Ectodermal cell (in vitro differentiated cells): Measurements from ENCODE around the gene NSMF.

Experiments
- H3K27ac ChIP-seq: 2 replicates; pipeline ENCODE4 v1.7.0; 2013; ENCODE audit warnings: mild to moderate bottlenecking, low read depth, low read length; ENCODE audit not compliant: insufficient read depth, poor library complexity, severe bottlenecking
- H3K27me3 ChIP-seq: 2 replicates; pipeline ENCODE4 v1.7.0; 2013; ENCODE audit warnings: mild to moderate bottlenecking, low read length; ENCODE audit not compliant: insufficient read depth, control insufficient read depth, poor library complexity, severe bottlenecking
- H3K36me3 ChIP-seq: one replicate; pipeline ENCODE4 v1.7.0; 2013; ENCODE audit warnings: low read length; ENCODE audit not compliant: control insufficient read depth, insufficient read depth
- H3K4me1 ChIP-seq: one replicate; pipeline ENCODE4 v1.7.0; 2013; ENCODE audit warnings: low read length; ENCODE audit not compliant: control insufficient read depth, insufficient read depth
- H3K4me3 ChIP-seq: 2 replicates; pipeline ENCODE4 v1.7.0; 2013; ENCODE audit warnings: low read depth, low read length, control low read depth; ENCODE audit not compliant: insufficient read depth
- H3K9me3 ChIP-seq: 2 replicates; pipeline ENCODE4 v1.7.0; 2013; ENCODE audit warnings: mild to moderate bottlenecking, low read length, moderate library complexity; ENCODE audit not compliant: control insufficient read depth
- WGBS, 2 experiments: methylation state at CpG; one replicate each; pipeline ENCODE4 v1.1.7; 2013; ENCODE audit warnings: missing lambda C conversion rate in 2 of 2; 5-methylcytosine and 5-hydroxymethylcytosine counted together

Gene NSMF

DNA sequence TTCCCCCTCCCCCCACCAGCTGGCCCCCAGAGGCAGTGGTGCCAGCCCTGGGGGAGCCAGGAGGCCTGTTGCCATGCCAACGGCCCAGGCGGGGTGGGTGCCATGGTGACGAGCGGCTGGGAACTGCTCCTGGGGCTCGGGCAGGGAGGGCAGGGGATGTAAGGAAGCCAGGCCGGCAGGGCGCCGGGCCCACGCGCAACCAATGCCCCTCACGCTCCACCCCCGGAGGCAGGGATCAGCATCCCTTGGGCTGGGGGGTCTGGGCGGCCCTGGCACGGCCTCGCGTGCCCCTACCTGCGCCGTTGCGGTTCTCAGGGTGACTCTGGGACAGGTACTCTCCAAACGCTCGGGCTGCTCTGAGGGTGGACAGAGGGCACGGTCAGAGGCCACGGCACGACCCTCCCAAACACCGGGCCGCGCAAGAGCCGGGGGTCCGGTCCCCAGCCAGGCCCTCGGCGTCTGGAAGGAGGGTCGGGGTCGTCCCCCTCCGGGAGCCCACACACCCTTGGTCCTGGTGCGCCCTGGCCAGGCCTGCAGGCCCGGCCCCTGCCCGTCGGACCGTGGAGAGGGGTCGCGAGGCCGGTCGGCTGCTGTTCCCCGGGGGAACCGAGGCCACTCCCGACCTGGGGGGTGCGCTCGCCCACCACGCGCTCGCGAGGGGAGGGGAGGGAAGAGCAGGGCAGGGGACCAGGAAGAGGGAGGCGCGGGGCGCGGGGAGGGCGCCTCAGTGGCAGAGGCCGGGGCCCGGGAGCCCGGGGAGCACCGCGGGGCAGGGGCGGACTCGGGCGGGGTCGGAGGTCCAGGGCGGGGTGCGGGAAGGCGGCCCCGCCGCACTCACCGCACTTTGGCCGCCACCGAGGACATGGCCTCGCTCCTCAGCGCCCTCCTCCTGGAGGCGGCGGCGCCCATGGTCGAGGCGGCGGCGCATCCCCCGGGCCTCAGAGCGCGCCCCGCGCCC is 661 bp downstream of the NSMF start:
- peaks cover 40% of the 10 kb centered on the region for H3K27me3 ChIP-seq
- 15% methylated on average over 88 of the region's 88 CpGs for WGBS, 2 experiments
- H3K36me3 ChIP-seq, result peaks cover 12% of the 10 kb centered on the region
- peak overlapping the region; percentile 50 for H3K4me3 ChIP-seq
- H3K9me3 ChIP-seq, result no peaks in the 10 kb centered on the region
- no peak overlapping the region for H3K27ac ChIP-seq
- H3K4me1 ChIP-seq, result peaks cover 20% of the 10 kb centered on the region

DNA sequence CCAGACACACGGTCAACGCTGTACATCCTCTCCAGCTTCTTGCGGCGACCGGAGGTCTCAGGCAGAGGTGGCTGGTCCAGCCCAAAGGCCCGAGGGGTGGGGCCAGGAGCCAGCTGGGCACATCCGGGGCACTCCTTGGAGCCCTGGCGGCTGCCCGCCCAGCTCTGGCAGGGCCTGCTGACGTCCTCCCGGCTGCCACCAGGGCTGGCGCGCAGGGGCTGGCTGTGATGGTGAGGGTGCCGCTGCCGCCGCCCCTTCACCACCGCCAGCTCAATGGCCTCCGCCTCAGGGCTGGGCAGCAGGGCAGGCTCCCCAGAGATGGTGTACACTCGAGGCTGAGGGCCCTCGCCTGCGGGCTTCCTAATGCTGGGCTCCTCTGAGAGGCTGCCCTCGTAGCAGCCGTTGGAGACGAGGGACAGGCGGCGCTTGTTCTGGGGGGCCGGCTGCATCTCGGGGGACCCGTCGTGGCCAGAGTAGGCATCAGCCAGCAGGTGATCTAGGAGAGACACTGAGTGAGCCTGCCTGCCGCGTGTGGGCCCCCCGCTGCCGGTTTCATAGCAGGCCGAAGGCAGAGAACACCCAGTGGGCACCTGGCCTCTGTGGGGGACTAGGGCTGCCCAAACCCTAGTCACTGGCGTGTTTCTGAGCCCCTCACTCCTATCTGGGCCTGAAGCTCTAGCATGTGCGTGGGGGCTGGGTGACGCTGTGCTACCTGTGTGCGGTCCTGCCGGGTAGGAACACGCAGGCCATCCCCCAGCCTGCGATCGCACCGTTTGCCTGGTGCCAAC is 1.5 kb downstream of the NSMF start:
- peaks cover 35% of the 10 kb centered on the region for H3K27me3 ChIP-seq
- H3K4me1 ChIP-seq, result peaks cover 20% of the 10 kb centered on the region
- H3K36me3 ChIP-seq, result peaks cover 12% of the 10 kb centered on the region
- H3K9me3 ChIP-seq, result no peaks in the 10 kb centered on the region
- no peak overlapping the region for H3K27ac ChIP-seq
- peak overlapping the region; percentile 50 for H3K4me3 ChIP-seq
- 93 to 94% methylated on average over 44 of the region's 44 CpGs for WGBS, 2 experiments

DNA sequence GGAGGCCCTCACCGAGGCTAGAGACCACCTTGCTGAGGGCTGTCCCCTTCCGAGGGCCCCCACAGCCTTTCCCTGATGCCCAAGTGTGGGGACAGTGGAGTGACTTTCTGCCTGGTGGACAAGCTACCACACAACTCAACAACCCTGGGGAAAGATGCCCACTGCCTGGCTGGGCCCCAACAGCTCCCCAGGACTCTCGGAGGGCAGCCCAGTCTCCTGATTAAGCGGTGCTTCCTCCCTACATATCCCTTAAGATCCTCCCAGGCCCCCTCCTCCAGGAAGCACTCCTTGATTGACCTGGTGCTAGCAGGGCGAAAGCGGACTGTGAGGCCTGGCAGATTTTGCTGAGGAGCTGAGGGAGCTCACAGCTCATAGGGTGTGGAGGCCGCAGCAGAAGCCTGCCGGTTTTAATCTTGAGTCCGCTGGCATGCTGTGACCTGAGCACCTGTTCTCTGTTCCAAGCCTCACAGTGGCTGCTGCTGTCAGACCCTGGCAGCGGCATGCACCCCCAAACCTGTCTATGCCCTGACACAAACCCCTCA is 2.2 kb downstream of the NSMF start:
- Histone ChIP-seq H3K4me1 (peaks cover 20% of the 10 kb centered on the region), H3K27ac (no peak overlapping the region), H3K4me3 (no peak overlapping the region), H3K9me3 (no peaks in the 10 kb centered on the region), H3K27me3 (peaks cover 29% of the 10 kb centered on the region), H3K36me3 (peaks cover 12% of the 10 kb centered on the region)
- WGBS, 2 experiments, result 92 to 95% methylated on average over 10 of the region's 10 CpGs

DNA sequence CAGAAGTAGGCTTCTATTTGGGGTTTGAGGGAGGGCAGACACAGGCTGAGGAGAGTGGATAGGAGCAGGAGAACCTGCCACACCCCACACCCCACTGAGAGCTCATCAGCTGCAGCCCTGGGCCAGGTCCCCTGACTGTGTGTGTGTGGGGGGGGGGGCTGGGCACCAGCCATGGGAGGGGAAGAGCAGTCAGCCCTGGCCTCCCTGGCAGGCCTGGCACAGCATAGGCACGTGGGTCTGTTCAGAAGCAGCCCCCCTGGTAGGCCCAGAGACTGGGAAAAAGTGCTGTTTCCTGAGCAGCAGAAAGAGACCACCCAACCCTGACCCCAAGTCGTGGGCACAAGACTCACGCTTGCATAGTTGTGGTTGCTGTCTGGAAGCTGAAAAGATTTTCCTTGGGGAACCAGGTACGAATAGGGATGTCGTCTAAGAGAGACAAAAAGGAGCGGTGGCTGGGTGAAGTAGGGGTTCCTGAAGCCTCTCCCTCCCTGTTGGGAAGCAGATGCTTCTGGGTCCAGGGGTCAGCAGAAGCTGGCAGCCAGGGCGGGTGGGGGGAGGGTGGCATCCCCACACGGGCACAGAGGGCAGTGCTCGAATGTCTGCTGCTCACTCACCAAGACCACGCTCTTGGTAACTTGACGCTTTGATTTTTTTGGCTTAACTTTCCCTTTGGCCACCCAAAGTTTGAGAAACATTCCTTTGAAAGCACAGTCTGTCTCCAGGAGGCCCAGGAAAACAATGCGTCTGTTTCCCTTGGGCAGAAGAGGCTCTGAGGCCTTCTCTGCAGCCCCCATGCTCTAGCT is 2.9 kb downstream of the NSMF start:
- Histone ChIP-seq H3K4me1 (peaks cover 20% of the 10 kb centered on the region), H3K36me3 (peaks cover 12% of the 10 kb centered on the region), H3K4me3 (no peak overlapping the region), H3K9me3 (no peaks in the 10 kb centered on the region), H3K27ac (no peak overlapping the region), H3K27me3 (peaks cover 22% of the 10 kb centered on the region)
- WGBS, 2 experiments, result 91 to 93% methylated on average over 12 of the region's 12 CpGs

DNA sequence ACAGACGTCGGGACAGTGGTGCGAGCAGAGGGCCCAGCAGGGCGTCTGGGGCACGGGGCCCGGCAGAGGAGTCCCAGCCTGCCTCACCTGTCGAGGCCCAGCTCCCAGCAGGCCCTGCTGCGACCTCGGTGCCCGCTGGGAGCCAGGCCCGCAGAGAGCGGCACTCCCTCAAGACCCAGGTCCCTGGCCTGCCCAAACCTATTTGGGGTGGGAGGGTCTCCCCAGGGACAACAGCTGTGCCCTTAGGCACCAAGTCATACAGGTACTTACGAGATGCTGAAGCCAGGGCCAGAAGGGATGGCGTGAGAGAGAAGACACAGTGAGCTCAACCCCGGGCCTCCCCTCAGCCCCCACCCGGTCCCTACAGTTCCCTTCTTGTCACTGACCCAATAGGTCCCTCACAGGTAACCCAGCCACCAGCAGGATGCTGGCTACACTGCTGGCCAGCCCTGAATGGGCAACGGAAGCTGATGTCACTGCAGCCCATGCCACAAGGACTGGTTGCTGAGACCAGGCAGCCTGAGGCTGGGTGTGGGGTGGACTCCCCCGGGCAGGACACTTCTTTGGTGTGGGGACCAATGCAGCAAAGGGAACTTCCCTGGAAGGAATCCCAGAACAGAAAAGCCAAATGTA is 3.7 kb downstream of the NSMF start:
- H3K36me3 ChIP-seq, result peaks cover 12% of the 10 kb centered on the region
- no peak overlapping the region for H3K4me3 ChIP-seq
- H3K27ac ChIP-seq, result no peak overlapping the region
- no peaks in the 10 kb centered on the region for H3K9me3 ChIP-seq
- H3K27me3 ChIP-seq, result peaks cover 16% of the 10 kb centered on the region
- 91 to 93% methylated on average over 18 of the region's 18 CpGs for WGBS, 2 experiments
- peaks cover 20% of the 10 kb centered on the region for H3K4me1 ChIP-seq

DNA sequence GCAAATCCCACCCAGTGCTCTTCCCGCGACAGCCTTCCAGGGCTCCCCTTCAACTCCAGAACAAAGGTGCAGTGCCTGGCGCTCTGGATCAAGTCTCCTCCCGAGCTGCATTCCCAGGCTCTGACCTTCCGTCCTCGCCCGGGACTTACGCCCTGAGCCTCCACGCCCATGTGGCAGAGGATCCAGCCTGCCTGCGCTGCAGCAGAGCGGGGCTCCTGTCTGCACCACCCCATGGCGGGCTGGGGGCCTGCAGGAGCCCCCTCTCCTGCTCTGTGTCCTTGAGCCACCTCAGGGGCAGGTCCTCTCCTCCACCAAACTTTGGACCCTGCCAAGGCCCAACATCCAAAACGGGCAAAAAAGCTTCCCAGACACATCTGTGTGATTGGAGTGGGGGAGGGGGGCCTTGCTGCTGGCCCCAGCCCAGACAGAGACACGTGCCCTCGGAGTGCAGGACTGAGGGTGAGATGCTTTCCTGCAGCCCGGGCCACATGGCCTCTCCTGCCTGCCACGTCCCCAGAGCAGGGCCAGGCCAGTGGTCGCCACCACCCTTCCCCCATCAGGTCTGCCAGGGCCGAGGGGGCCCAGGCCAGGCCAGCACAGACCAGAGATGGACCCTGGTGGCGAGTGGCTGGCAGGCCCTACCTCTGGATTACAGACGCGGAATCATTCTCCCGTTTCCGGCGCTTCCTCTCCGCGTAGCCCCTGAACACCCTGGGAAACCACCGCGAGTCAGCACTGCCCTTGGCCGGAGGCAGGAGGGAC is 4.4 kb downstream of the NSMF start:
- H3K27me3 ChIP-seq, result peaks cover 9% of the 10 kb centered on the region
- WGBS, 2 experiments, result 73 to 77% methylated on average over 30 of the region's 30 CpGs
- peak overlapping the region; percentile 22 for H3K4me3 ChIP-seq
- H3K36me3 ChIP-seq, result peaks cover 14% of the 10 kb centered on the region
- peaks cover 20% of the 10 kb centered on the region for H3K4me1 ChIP-seq
- H3K9me3 ChIP-seq, result no peaks in the 10 kb centered on the region
- peak overlapping the region; percentile 11 for H3K27ac ChIP-seq

DNA sequence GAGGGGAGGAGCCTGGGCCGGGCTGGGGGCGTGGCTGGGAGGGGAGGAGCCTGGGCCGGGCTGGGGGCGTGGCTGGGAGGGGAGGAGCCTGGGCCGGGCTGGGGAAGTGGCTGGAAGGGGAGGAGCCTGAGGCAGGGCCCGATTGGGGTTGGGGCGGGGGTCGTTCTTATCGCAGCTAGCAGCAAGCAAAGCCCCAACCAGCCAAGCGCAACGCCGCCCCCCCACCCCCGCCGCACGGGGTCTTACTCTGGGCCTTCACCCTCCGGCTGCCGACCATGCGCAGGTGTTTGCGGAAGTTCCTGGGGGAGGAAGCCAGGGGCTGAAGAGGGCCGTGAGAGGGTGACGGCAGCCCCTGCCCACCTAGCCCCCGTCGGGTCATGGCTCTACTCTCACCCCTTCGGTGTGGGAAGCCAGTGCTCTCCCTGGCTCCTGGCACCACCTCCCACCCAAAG is 5.0 kb downstream of the NSMF start:
- Histone ChIP-seq H3K4me3 (peak overlapping the region; percentile 22), H3K27me3 (peaks cover 5% of the 10 kb centered on the region), H3K9me3 (no peaks in the 10 kb centered on the region), H3K27ac (peak overlapping the region; percentile 11), H3K4me1 (peaks cover 20% of the 10 kb centered on the region), H3K36me3 (peaks cover 18% of the 10 kb centered on the region)
- WGBS, 2 experiments, result 14 to 15% methylated on average over 22 of the region's 24 CpGs

DNA sequence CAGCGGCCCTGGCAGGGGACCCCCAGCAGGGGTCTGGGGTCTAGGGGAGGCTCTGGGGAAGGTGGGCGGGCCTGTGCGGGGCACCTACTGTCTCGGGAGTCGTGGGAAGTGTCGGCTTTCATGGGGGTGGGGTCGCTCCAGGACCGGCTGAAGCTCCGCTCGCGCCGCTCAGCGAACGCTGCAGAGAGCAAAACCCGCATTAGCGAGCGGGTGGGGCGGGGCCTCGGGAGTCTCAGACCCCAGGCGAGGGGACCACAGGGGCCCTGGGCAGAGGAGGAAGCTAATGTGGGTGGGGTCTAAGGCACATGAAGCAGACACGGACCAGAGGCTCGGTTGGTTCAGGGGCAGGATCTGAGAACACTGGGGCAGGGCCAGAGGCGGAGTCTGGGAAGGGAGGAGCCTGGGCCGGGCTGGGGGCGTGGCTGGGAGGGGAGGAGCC is 5.5 kb downstream of the NSMF start:
- 4 to 6% methylated on average over 25 of the region's 25 CpGs for WGBS, 2 experiments
- H3K4me3 ChIP-seq, result peak overlapping the region; percentile 22

More for the DNA sequence above, 5.5 kb downstream of the NSMF start:
- H3K27ac ChIP-seq, result no peak overlapping the region
- peaks cover 3% of the 10 kb centered on the region for H3K27me3 ChIP-seq
- H3K9me3 ChIP-seq, result no peaks in the 10 kb centered on the region
- peaks cover 20% of the 10 kb centered on the region for H3K4me1 ChIP-seq
- peaks cover 22% of the 10 kb centered on the region for H3K36me3 ChIP-seq
